BLaER1 (cell line): Measurements from ENCODE around the gene CDC42EP2.

ENCODE experiments used
- H3K27ac ChIP-seq: shearing (Covaris generic); formaldehyde crosslinking; 2 replicates; pipeline ENCODE4 v1.8.1; 2022
- H3K27me3 ChIP-seq: shearing (Covaris generic); formaldehyde crosslinking; 2 replicates; pipeline ENCODE4 v1.8.1; 2022
- H3K36me3 ChIP-seq: shearing (Covaris generic); formaldehyde crosslinking; 2 replicates; pipeline ENCODE4 v1.8.1; 2022
- H3K4me1 ChIP-seq: shearing (Covaris generic); formaldehyde crosslinking; 2 replicates; pipeline ENCODE4 v1.8.1; 2022
- H3K4me2 ChIP-seq: shearing (Covaris generic); formaldehyde crosslinking; 2 replicates; pipeline ENCODE4 v1.8.1; 2022
- H3K4me3 ChIP-seq: shearing (Covaris generic); formaldehyde crosslinking; 2 replicates; pipeline ENCODE4 v1.8.1; 2022
- H3K9ac ChIP-seq: shearing (Covaris generic); formaldehyde crosslinking; 2 replicates; pipeline ENCODE4 v1.8.1; 2022
- H3K9me3 ChIP-seq: shearing (Covaris generic); formaldehyde crosslinking; 2 replicates; pipeline ENCODE4 v1.8.1; 2022
- H4K20me1 ChIP-seq: shearing (Covaris generic); formaldehyde crosslinking; 2 replicates; pipeline ENCODE4 v1.8.1; 2022
- Cebpa-rat ChIP-seq: shearing (Covaris generic); IDR thresholded peaks from 2 replicates; pipeline ENCODE4 v1.8.1; 2022

CDC42EP2 gene

GRCh38 chr11:65286686-65287085, 28.0 kb upstream of the CDC42EP2 start:
- H3K27me3 ChIP-seq = no peaks in the 10 kb centered on the region
- H3K27ac ChIP-seq = peak overlapping the region; percentile 92
- no peaks in the 10 kb centered on the region for H4K20me1 ChIP-seq
- H3K4me3 ChIP-seq = no peak overlapping the region
- H3K4me1 ChIP-seq = peaks cover 57% of the 10 kb centered on the region
- H3K36me3 ChIP-seq = peaks cover 78% of the 10 kb centered on the region
- H3K4me2 ChIP-seq = no peak overlapping the region
- TF ChIP-seq Cebpa-rat = no peak
- no peaks in the 10 kb centered on the region for H3K9me3 ChIP-seq
- 0 out of 2 replicates have a peak overlapping the region, but pooled peaks have one; percentile 29 for H3K9ac ChIP-seq

GRCh38 chr11:65287601-65288000, 27.1 kb upstream of the CDC42EP2 start:
- no peaks in the 10 kb centered on the region for H3K27me3 ChIP-seq
- no peak overlapping the region for H3K4me3 ChIP-seq
- H3K36me3 ChIP-seq = peaks cover 69% of the 10 kb centered on the region
- peak overlapping the region; percentile 92 for H3K27ac ChIP-seq
- no peaks in the 10 kb centered on the region for H4K20me1 ChIP-seq
- no peak overlapping the region for H3K9ac ChIP-seq
- peaks cover 66% of the 10 kb centered on the region for H3K4me1 ChIP-seq
- TF ChIP-seq Cebpa-rat = no peak
- no peaks in the 10 kb centered on the region for H3K9me3 ChIP-seq
- peak overlapping the region; percentile 91; the same call in 1 of the 2 replicates for H3K4me2 ChIP-seq

GRCh38 chr11:65288706-65289536, 25.7 kb upstream of the CDC42EP2 start:
- TF ChIP-seq Cebpa-rat = no peak
- Histone ChIP-seq H3K4me2 (peak overlapping the region; percentile 91), H4K20me1 (no peaks in the 10 kb centered on the region), H3K4me3 (no peak overlapping the region), H3K9me3 (no peaks in the 10 kb centered on the region), H3K27ac (peak overlapping the region; percentile 92), H3K27me3 (no peaks in the 10 kb centered on the region), H3K4me1 (peaks cover 70% of the 10 kb centered on the region), H3K36me3 (peaks cover 65% of the 10 kb centered on the region), H3K9ac (peak overlapping the region; percentile 59)

GRCh38 chr11:65290448-65291165, 24.1 kb upstream of the CDC42EP2 start:
- H3K4me3 ChIP-seq = peak overlapping the region; percentile 40
- peaks cover 65% of the 10 kb centered on the region for H3K36me3 ChIP-seq
- peak overlapping the region; percentile 75 for H3K9ac ChIP-seq

GRCh38 chr11:65291613-65292012, 23.1 kb upstream of the CDC42EP2 start:
- Histone ChIP-seq H3K4me3 (peak overlapping the region; percentile 40; the same call in 1 of the 2 replicates), H3K9ac (peak overlapping the region; percentile 75), H3K9me3 (no peaks in the 10 kb centered on the region), H3K36me3 (peaks cover 65% of the 10 kb centered on the region), H3K27me3 (no peaks in the 10 kb centered on the region), H3K4me1 (peaks cover 83% of the 10 kb centered on the region), H4K20me1 (no peaks in the 10 kb centered on the region), H3K4me2 (peak overlapping the region; percentile 91), H3K27ac (peak overlapping the region; percentile 92)
- no peak for TF ChIP-seq Cebpa-rat

More at GRCh38 chr11:65290448-65291165, 24.1 kb upstream of the CDC42EP2 start:
- peak overlapping the region; percentile 92 for H3K27ac ChIP-seq
- H3K27me3 ChIP-seq = no peaks in the 10 kb centered on the region
- H3K4me1 ChIP-seq = peaks cover 83% of the 10 kb centered on the region
- no peaks in the 10 kb centered on the region for H4K20me1 ChIP-seq
- no peaks in the 10 kb centered on the region for H3K9me3 ChIP-seq
- peak overlapping the region; percentile 91 for H3K4me2 ChIP-seq
- TF ChIP-seq Cebpa-rat = peak; percentile 71

GRCh38 chr11:65292890-65293289, 21.8 kb upstream of the CDC42EP2 start:
- no peak overlapping the region; the same call in 1 of the 2 replicates for H3K4me3 ChIP-seq
- H3K27ac ChIP-seq = peak overlapping the region; percentile 92
- peak overlapping the region; percentile 91 for H3K4me2 ChIP-seq
- no peaks in the 10 kb centered on the region for H3K27me3 ChIP-seq
- peaks cover 73% of the 10 kb centered on the region for H3K4me1 ChIP-seq
- peak overlapping the region; percentile 75 for H3K9ac ChIP-seq
- no peak for TF ChIP-seq Cebpa-rat
- H3K36me3 ChIP-seq = peaks cover 65% of the 10 kb centered on the region
- H3K9me3 ChIP-seq = no peaks in the 10 kb centered on the region
- H4K20me1 ChIP-seq = no peaks in the 10 kb centered on the region

- Histone ChIP-seq H4K20me1 (no peaks in the 10 kb centered on the region), H3K27me3 (no peaks in the 10 kb centered on the region), H3K4me2 (peak overlapping the region; percentile 91), H3K27ac (peak overlapping the region; percentile 92), H3K9ac (peak overlapping the region; percentile 75), H3K4me1 (peaks cover 63% of the 10 kb centered on the region), H3K9me3 (no peaks in the 10 kb centered on the region), H3K4me3 (no peak overlapping the region; the same call in 1 of the 2 replicates), H3K36me3 (peaks cover 73% of the 10 kb centered on the region)
- TF ChIP-seq Cebpa-rat = no peak
Observed at GRCh38 chr11:65293909-65294381, 20.7 kb upstream of the CDC42EP2 start.

- no peaks in the 10 kb centered on the region for H3K9me3 ChIP-seq
- no peak for TF ChIP-seq Cebpa-rat
- H3K4me1 ChIP-seq = peaks cover 52% of the 10 kb centered on the region
- no peaks in the 10 kb centered on the region for H3K27me3 ChIP-seq
- H3K4me3 ChIP-seq = no peak overlapping the region
- H3K4me2 ChIP-seq = peak overlapping the region; percentile 91; the same call in 1 of the 2 replicates
- H3K27ac ChIP-seq = peak overlapping the region; percentile 92; the same call in 1 of the 2 replicates
- H3K36me3 ChIP-seq = peaks cover 73% of the 10 kb centered on the region
- H3K9ac ChIP-seq = 0 out of 2 replicates have a peak overlapping the region, but pooled peaks have one; percentile 75
- H4K20me1 ChIP-seq = no peaks in the 10 kb centered on the region
Observed at GRCh38 chr11:65295001-65295400, 19.7 kb upstream of the CDC42EP2 start.

- Histone ChIP-seq H3K4me1 (peaks cover 44% of the 10 kb centered on the region), H3K4me3 (no peak overlapping the region), H3K9me3 (no peaks in the 10 kb centered on the region), H3K36me3 (peaks cover 77% of the 10 kb centered on the region), H3K4me2 (no peak overlapping the region), H3K9ac (peak overlapping the region; percentile 39; the same call in 1 of the 2 replicates), H4K20me1 (no peaks in the 10 kb centered on the region), H3K27me3 (no peaks in the 10 kb centered on the region), H3K27ac (peak overlapping the region; percentile 43; the same call in 1 of the 2 replicates)
- no peak for TF ChIP-seq Cebpa-rat
Observed at GRCh38 chr11:65295571-65296341, 18.9 kb upstream of the CDC42EP2 start.
